Smooth muscle cell of trachea (primary cell): ENCODE results near the gene BZW1. TPM values are rescaled to one million over a fixed set of nuclear protein-coding genes. Genes with fewer than 3 reads are reported as not detected.

ENCODE experiments used
- total RNA-seq: library from RNA; depleted of rRNA; stranded (reverse); fragments of >200 nt; gene quantifications from 2 replicates; pipeline ENCODE4 v1.2.1, GENCODE V29; 2014

Gene BZW1
- 482 and 736 TPM in 2 replicates for total RNA-seq

GRCh38 chr2:200811333-200812121, at the start of gene BZW1:
Gene BZW1, plus strand, starts transcription at chr2:200811910. Its CDS starts 1,308 bp downstream, at chr2:200813218.

GRCh38 chr2:200864176-200865034, 52.7 kb downstream of the BZW1 start, which contains the start of gene CLK1:
Gene CLK1, minus strand, starts transcription at chr2:200864658. Its CDS starts 2,796 bp downstream, at chr2:200861862.

Other genes starting within 250 kb of the BZW1 start
- 38.1 and 41.0 TPM in 2 replicates for gene AOX1, start 225.9 kb upstream of the BZW1 start, total RNA-seq
- 62.4 and 75.3 TPM in 2 replicates for gene CLK1, start 52.7 kb downstream of the BZW1 start, total RNA-seq
- 51.9 and 57.6 TPM in 2 replicates for gene PPIL3, start 77.2 kb downstream of the BZW1 start, total RNA-seq
- gene NIF3L1, start 77.5 kb downstream of the BZW1 start, total RNA-seq, result 17.2 and 25.2 TPM in 2 replicates
- gene ORC2, start 151.8 kb downstream of the BZW1 start, total RNA-seq, result 9.9 and 17.6 TPM in 2 replicates